K562 (cell line): ENCODE data around the gene COBLL1. TPM values are rescaled to one million over a fixed set of nuclear protein-coding genes. Genes with fewer than 3 reads are reported as not detected.

Experiments used
- ATAC-seq: fragments of 200-7000 bp; cut with Tn5 transposase; 3 replicates; pipeline ENCODE4 v1.9.1; 2020; ENCODE audit warnings: moderate library complexity
- BruUV-seq: library from RNA; stranded (reverse); fragments of 400-500 nt; replicated peaks from 2 replicates; lab custom pipeline; 2021; lab: Mats Ljungman, UMichigan
- CTCF ChIA-PET: fragments of 300-600 bp; formaldehyde crosslinking; extraction: SDS; loops from one replicate; lab custom pipeline; 2021; ENCODE audit warnings: low intra/inter-chr PET ratio; lab: Yijun Ruan, JAX
- POLR2A ChIA-PET: fragments of 300-600, 350-650 bp; sonication (Branson Sonifier 250); formaldehyde crosslinking; extraction: SDS; loops from one replicate; lab custom pipeline; 2021; ENCODE audit warnings: antibody characterized with exemption, inconsistent platforms; lab: Yijun Ruan, JAX
- DNase-seq, 4 experiments: peaks; one replicate each; pipeline versions ENCODE4 v3.0.0 to v3.0.0-alpha.2; 2011 to 2018; ENCODE audit warnings: low spot score in 3 of 4, mixed read lengths in 3 of 4; ENCODE audit errors: extremely low read depth in 1 of 4
- FAIRE-seq: peaks from 2 replicates; lab custom pipeline; 2011; peaks lifted over from hg19 to GRCh38; lab: Jason Lieb, UNC
- H2AFZ ChIP-seq: 2 replicates; pipeline ENCODE4 v1.6.0; 2011; ENCODE audit warnings: low read depth, low read length, control low read depth, inconsistent platforms
- H3K27ac ChIP-seq: fragments of 200-600 bp; 3 replicates; pipeline ENCODE4 v1.8.0; 2011; ENCODE audit warnings: low read depth, mild to moderate bottlenecking, control low read depth, inconsistent platforms, low read length, moderate library complexity, mixed read lengths; ENCODE audit errors: extremely low read depth
- H3K27me3 ChIP-seq, 2 experiments: fragments of 300-600 bp in 1 of 2; 2 replicates in 1 of 2; 3 replicates in 1 of 2; pipeline versions ENCODE4 v1.6.0 to v1.8.0; 2011; ENCODE audit warnings: inconsistent platforms in 2 of 2, low read length in 2 of 2, mild to moderate bottlenecking in 1 of 2, mixed read lengths in 1 of 2, moderate library complexity in 1 of 2; ENCODE audit not compliant: control insufficient read depth in 2 of 2, insufficient read depth in 2 of 2
- H3K36me3 ChIP-seq: fragments of 300-600 bp; 3 replicates; pipeline ENCODE4 v1.8.0; 2011; ENCODE audit warnings: mild to moderate bottlenecking, low read length, inconsistent platforms; ENCODE audit not compliant: control insufficient read depth, insufficient read depth
- H3K4me1 ChIP-seq, 2 experiments: fragments of 200-600 bp in 1 of 2; replicated peaks in 1 of 2; 2 replicates in 1 of 2; 3 replicates in 1 of 2; pipeline versions ENCODE4 v1.5.1 to v1.8.0; 2011; ENCODE audit warnings: inconsistent platforms in 2 of 2, low read length in 2 of 2, mild to moderate bottlenecking in 1 of 2, mixed read lengths in 1 of 2, moderate library complexity in 1 of 2; ENCODE audit not compliant: control insufficient read depth in 2 of 2, insufficient read depth in 2 of 2
- H3K4me2 ChIP-seq: 2 replicates; pipeline ENCODE4 v1.6.1; 2011; ENCODE audit warnings: low read length, control low read depth, inconsistent platforms, mixed read lengths; ENCODE audit not compliant: insufficient read depth
- H3K4me3 ChIP-seq: fragments of 200-600 bp; sonication (generic), shearing (Covaris generic); 2 replicates; pipeline ENCODE4 v1.5.1; 2016; ENCODE audit warnings: control low read depth, inconsistent platforms
- H3K79me2 ChIP-seq: fragments of 200-600 bp; 3 replicates; pipeline ENCODE4 v1.8.0; 2011; ENCODE audit warnings: low read length, inconsistent platforms; ENCODE audit not compliant: control insufficient read depth, insufficient read depth
- H3K9ac ChIP-seq, 2 experiments: 2 replicates each; pipeline versions ENCODE4 v1.6.0 to v1.6.1; 2011; ENCODE audit warnings: low read depth in 2 of 2, low read length in 2 of 2, control low read depth in 1 of 2, inconsistent platforms in 1 of 2, mild to moderate bottlenecking in 1 of 2, mixed read lengths in 1 of 2; ENCODE audit not compliant: insufficient read depth in 1 of 2
- H3K9me1 ChIP-seq: one replicate; pipeline ENCODE4 v1.6.0; 2011; ENCODE audit warnings: inconsistent platforms, mild to moderate bottlenecking, low read length, moderate library complexity; ENCODE audit not compliant: control insufficient read depth, insufficient read depth
- H3K9me3 ChIP-seq: replicated peaks from 2 replicates; pipeline ENCODE4 v1.5.1; 2011; ENCODE audit warnings: low read depth, low read length, inconsistent platforms; ENCODE audit not compliant: control insufficient read depth, insufficient read depth
- H4K20me1 ChIP-seq: replicated peaks from 2 replicates; pipeline ENCODE4 v1.6.1; 2011; ENCODE audit warnings: low read length, inconsistent platforms, mixed read lengths; ENCODE audit not compliant: control insufficient read depth, insufficient read depth
- C11orf30 ChIP-seq: fragments of 450-650 bp; IDR thresholded peaks from 2 replicates; pipeline ENCODE4 v1.6.1; 2016; ENCODE audit warnings: low read depth, mild to moderate bottlenecking
- EHMT2 ChIP-seq: fragments of 450-650 bp; IDR thresholded peaks from 2 replicates; pipeline ENCODE4 v1.6.1; 2018; ENCODE audit warnings: antibody characterized with exemption
- HNRNPK ChIP-seq: fragments of 200-400 bp; formaldehyde crosslinking; IDR thresholded peaks from one replicate; pipeline ENCODE4 v1.6.1; 2018; ENCODE audit warnings: mild to moderate bottlenecking, low read depth, low read length; ENCODE audit not compliant: poor library complexity, severe bottlenecking
- NCOA6 ChIP-seq: fragments of 450-650 bp; IDR thresholded peaks from 2 replicates; pipeline ENCODE4 v1.6.1; 2017; ENCODE audit warnings: mild to moderate bottlenecking
- NONO ChIP-seq, 2 experiments: fragments of 200-400 bp in 1 of 2; fragments of 450-650 bp in 1 of 2; formaldehyde crosslinking in 1 of 2; IDR thresholded peaks; 2 replicates each; pipeline ENCODE4 v1.6.1; 2017; ENCODE audit warnings: low read depth in 2 of 2, mild to moderate bottlenecking in 2 of 2, moderate library complexity in 2 of 2, low read length in 1 of 2
- SAFB2 ChIP-seq: fragments of 200-400 bp; formaldehyde crosslinking; IDR thresholded peaks from 2 replicates; pipeline ENCODE4 v1.6.1; 2018; ENCODE audit warnings: borderline replicate concordance, low read length, low read depth, moderate library complexity; ENCODE audit not compliant: severe bottlenecking
- SUPT5H ChIP-seq: fragments of 450-650 bp; IDR thresholded peaks from 2 replicates; pipeline ENCODE4 v1.6.1; 2016
- ZNF41 ChIP-seq: fragments of 250-450 bp; sonication (Bioruptor Pico); conservative IDR thresholded peaks from 2 replicates; pipeline ENCODE4 v1.4.0; 2020; ENCODE audit warnings: mild to moderate bottlenecking
- ZNF444 ChIP-seq: fragments of 250-450 bp; sonication (Bioruptor Pico); IDR thresholded peaks from 2 replicates; pipeline ENCODE4 v1.4.0; 2020; ENCODE audit warnings: mild to moderate bottlenecking, moderate library complexity
- ZNF57 ChIP-seq: fragments of 450-650 bp; formaldehyde crosslinking; IDR thresholded peaks from 2 replicates; pipeline ENCODE4 v1.4.0; 2020; ENCODE audit warnings: mild to moderate bottlenecking, moderate library complexity
- WGBS: fragments of 100-300 bp; shearing (Covaris generic); methylation state at CpG from one replicate; pipeline ENCODE4 v1.1.6; 2016; ENCODE audit warnings: low coverage, mixed read lengths; ENCODE audit not compliant: insufficient coverage; ENCODE audit errors: missing lambda C conversion rate; 5-methylcytosine and 5-hydroxymethylcytosine counted together
- in situ Hi-C: fragments of 300-500 bp; cut with MboI; formaldehyde crosslinking; loops from 4 replicates; pipeline ENCODE4 v1.15.0; 2018; ENCODE audit warnings: inconsistent platforms, mixed read lengths
- intact Hi-C: fragments of 100-400 bp; cut with micrococcal nuclease; formaldehyde crosslinking; loops from 2 replicates; pipeline ENCODE4 v1.14.2; 2022
- polyA plus RNA-seq, 8 experiments: library from polyadenylated mRNA; depleted of rRNA in 4 of 8; stranded (reverse) in 5 of 8; unstranded in 3 of 8; fragments of >200 nt; fragmentation: Nextera tagmentation in 2 of 8; fragmentation: Illumina TruSeq in 1 of 8; extraction: Ambion mirVana in 2 of 8; extraction: Trizol in 1 of 8; gene quantifications; 2 replicates each; pipeline versions ENCODE4 v1.2.1 to v1.2.3, GENCODE V29; 2011 to 2014; ENCODE audit warnings: inconsistent platforms in 1 of 8, missing spikeins in 1 of 8
- total RNA-seq, 7 experiments: library from RNA; depleted of rRNA in 6 of 7; stranded (reverse); fragments of >200 nt in 6 of 7; fragmentation: Illumina TruSeq in 2 of 7; extraction: Trizol in 2 of 7; gene quantifications; 2 replicates each; pipeline versions ENCODE4 v1.2.1 to v1.2.3, GENCODE V29; 2011 to 2021; ENCODE audit warnings: low replicate concordance in 1 of 7
- TF ChIP-seq, protein P1 (sequence below): fragments of 450-650 bp; IDR thresholded peaks from 2 replicates; pipeline ENCODE4 v1.6.1; 2018; ENCODE audit warnings: mild to moderate bottlenecking, low read depth; ENCODE audit not compliant: partially characterized antibody
- TF ChIP-seq, protein P2 (sequence below): fragments of 250-450 bp; sonication (Bioruptor Pico); IDR thresholded peaks from 2 replicates; pipeline ENCODE4 v1.4.0; 2020; ENCODE audit warnings: mild to moderate bottlenecking, moderate library complexity
- TF ChIP-seq, protein P3 (sequence below): fragments of 250-450 bp; sonication (Bioruptor Pico); IDR thresholded peaks from 2 replicates; pipeline ENCODE4 v1.8.0; 2022; ENCODE audit warnings: moderate library complexity, mild to moderate bottlenecking, inconsistent platforms
- TF ChIP-seq, protein P4 (sequence below): sonication (generic); formaldehyde crosslinking; IDR thresholded peaks from 2 replicates; pipeline ENCODE4 v1.8.1; 2023; ENCODE audit warnings: mild to moderate bottlenecking, missing genetic modification reagents

Gene COBLL1
- total and polyA plus RNA-seq, 9 of the 15 experiments (the other 6 are each of a cell fraction or from before 2014, with no cell fraction given) = 0.07 to 1.6 (median 0.71) TPM

DNA sequence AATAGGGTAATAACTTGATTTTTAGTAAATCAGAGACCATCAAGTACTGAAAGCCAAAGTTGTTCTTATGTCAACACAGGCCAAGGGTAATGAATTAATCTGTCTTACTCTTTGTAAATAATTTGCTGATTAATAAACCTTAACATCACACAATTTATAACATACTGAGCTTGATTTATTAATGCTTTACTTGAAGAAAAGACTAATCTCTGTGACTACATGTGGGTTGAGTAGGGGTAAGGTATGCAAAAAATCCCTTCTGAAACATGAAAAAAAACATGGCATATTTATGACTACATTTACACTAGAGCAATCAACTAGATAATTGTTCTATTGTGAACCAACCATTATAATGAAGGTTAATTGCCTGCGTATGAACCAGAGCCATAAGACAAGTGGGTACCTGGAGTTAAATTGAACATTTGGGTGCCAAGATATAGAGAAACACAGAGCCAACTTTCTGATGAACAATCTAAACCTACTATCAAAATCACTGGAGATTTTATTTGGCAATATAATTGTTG, 152.7 kb downstream of the COBLL1 start:
- H3K27ac ChIP-seq = no peak overlapping the region
- in situ Hi-C loops = no loop called here
- H4K20me1 ChIP-seq = no peaks in the 10 kb centered on the region
- no peaks in the 10 kb centered on the region for H3K9me1 ChIP-seq
- H3K36me3 ChIP-seq = no peaks in the 10 kb centered on the region
- FAIRE-seq = no peak
- no peak for DNase-seq
- H3K79me2 ChIP-seq = no peaks in the 10 kb centered on the region
- POLR2A ChIA-PET = no interaction called here
- H3K4me2 ChIP-seq = no peak overlapping the region
- H3K4me1 ChIP-seq = no peaks in the 10 kb centered on the region
- no TSS peak for BruUV-seq
- H3K4me3 ChIP-seq = no peak overlapping the region
- intact Hi-C loops = no loop called here
- H3K9me3 ChIP-seq = no peaks in the 10 kb centered on the region
- no peak overlapping the region for H3K9ac ChIP-seq
- CTCF ChIA-PET = no interaction called here
- H3K27me3 ChIP-seq = no peaks in the 10 kb centered on the region
- H2AFZ ChIP-seq = no peak overlapping the region
- 10% methylated on average over 1 of the region's 1 CpG for WGBS
- no peak for ATAC-seq
- no peak for TF ChIP-seq C11orf30
- TF ChIP-seq, protein P1, sequence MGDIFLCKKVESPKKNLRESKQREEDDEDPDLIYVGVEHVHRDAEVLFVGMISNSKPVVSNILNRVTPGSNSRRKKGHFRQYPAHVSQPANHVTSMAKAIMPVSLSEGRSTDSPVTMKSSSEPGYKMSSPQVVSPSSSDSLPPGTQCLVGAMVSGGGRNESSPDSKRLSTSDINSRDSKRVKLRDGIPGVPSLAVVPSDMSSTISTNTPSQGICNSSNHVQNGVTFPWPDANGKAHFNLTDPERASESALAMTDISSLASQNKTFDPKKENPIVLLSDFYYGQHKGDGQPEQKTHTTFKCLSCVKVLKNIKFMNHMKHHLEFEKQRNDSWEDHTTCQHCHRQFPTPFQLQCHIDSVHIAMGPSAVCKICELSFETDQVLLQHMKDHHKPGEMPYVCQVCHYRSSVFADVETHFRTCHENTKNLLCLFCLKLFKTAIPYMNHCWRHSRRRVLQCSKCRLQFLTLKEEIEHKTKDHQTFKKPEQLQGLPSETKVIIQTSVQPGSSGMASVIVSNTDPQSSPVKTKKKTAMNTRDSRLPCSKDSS = no peak
- no peak for TF ChIP-seq ZNF41 (CRISPR knock-in tag)
- TF ChIP-seq NCOA6 = no peak
- TF ChIP-seq, protein P2, sequence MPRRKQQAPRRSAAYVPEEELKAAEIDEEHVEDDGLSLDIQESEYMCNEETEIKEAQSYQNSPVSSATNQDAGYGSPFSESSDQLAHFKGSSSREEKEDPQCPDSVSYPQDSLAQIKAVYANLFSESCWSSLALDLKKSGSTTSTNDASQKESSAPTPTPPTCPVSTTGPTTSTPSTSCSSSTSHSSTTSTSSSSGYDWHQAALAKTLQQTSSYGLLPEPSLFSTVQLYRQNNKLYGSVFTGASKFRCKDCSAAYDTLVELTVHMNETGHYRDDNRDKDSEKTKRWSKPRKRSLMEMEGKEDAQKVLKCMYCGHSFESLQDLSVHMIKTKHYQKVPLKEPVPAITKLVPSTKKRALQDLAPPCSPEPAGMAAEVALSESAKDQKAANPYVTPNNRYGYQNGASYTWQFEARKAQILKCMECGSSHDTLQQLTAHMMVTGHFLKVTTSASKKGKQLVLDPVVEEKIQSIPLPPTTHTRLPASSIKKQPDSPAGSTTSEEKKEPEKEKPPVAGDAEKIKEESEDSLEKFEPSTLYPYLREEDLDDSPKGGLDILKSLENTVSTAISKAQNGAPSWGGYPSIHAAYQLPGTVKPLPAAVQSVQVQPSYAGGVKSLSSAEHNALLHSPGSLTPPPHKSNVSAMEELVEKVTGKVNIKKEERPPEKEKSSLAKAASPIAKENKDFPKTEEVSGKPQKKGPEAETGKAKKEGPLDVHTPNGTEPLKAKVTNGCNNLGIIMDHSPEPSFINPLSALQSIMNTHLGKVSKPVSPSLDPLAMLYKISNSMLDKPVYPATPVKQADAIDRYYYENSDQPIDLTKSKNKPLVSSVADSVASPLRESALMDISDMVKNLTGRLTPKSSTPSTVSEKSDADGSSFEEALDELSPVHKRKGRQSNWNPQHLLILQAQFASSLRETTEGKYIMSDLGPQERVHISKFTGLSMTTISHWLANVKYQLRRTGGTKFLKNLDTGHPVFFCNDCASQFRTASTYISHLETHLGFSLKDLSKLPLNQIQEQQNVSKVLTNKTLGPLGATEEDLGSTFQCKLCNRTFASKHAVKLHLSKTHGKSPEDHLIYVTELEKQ (CRISPR knock-in tag) = no peak
- TF ChIP-seq ZNF444 (CRISPR knock-in tag) = no peak
- TF ChIP-seq SUPT5H = no peak
- TF ChIP-seq, protein P3, sequence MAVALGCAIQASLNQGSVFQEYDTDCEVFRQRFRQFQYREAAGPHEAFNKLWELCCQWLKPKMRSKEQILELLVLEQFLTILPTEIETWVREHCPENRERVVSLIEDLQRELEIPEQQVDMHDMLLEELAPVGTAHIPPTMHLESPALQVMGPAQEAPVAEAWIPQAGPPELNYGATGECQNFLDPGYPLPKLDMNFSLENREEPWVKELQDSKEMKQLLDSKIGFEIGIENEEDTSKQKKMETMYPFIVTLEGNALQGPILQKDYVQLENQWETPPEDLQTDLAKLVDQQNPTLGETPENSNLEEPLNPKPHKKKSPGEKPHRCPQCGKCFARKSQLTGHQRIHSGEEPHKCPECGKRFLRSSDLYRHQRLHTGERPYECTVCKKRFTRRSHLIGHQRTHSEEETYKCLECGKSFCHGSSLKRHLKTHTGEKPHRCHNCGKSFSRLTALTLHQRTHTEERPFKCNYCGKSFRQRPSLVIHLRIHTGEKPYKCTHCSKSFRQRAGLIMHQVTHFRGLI (CRISPR knock-in tag) = no peak
- no peak for TF ChIP-seq NONO (IDR thresholded peaks at IDR 0.05; ENCODE audit: low read depth in 2 of 2, low read length in 1 of 2)
- TF ChIP-seq, protein P4, sequence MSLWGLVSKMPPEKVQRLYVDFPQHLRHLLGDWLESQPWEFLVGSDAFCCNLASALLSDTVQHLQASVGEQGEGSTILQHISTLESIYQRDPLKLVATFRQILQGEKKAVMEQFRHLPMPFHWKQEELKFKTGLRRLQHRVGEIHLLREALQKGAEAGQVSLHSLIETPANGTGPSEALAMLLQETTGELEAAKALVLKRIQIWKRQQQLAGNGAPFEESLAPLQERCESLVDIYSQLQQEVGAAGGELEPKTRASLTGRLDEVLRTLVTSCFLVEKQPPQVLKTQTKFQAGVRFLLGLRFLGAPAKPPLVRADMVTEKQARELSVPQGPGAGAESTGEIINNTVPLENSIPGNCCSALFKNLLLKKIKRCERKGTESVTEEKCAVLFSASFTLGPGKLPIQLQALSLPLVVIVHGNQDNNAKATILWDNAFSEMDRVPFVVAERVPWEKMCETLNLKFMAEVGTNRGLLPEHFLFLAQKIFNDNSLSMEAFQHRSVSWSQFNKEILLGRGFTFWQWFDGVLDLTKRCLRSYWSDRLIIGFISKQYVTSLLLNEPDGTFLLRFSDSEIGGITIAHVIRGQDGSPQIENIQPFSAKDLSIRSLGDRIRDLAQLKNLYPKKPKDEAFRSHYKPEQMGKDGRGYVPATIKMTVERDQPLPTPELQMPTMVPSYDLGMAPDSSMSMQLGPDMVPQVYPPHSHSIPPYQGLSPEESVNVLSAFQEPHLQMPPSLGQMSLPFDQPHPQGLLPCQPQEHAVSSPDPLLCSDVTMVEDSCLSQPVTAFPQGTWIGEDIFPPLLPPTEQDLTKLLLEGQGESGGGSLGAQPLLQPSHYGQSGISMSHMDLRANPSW (CRISPR knock-in tag) = no peak
- no peak for TF ChIP-seq ZNF57
- no peak for TF ChIP-seq HNRNPK
- TF ChIP-seq SAFB2 = no peak
- no peak for TF ChIP-seq EHMT2
